OCI-LY7 (cell line): ENCODE data around the gene RAB26. TPM values are rescaled to one million over a fixed set of nuclear protein-coding genes. Genes with fewer than 3 reads are reported as not detected.
"Not testable (repeated sequence)": the region's sequence is repeated elsewhere in the genome, so short reads cannot be mapped to it uniquely, and the experiment has no call there.

Experiments used
- BruUV-seq: library from RNA; stranded (reverse); fragments of 400-500 nt; replicated peaks from 2 replicates; lab custom pipeline; 2021; lab: Mats Ljungman, UMichigan
- CTCF ChIA-PET: fragments of 300-600 bp; sonication (Branson Sonifier 250); formaldehyde crosslinking; loops from one replicate; lab custom pipeline; 2022; ENCODE audit warnings: antibody characterized with exemption; ENCODE audit not compliant: unreplicated experiment; lab: Charles Lee
- POLR2A ChIA-PET: fragments of 300-600 bp; sonication (Branson Sonifier 250); formaldehyde crosslinking; loops from one replicate; lab custom pipeline; 2022; ENCODE audit warnings: antibody characterized with exemption; lab: Charles Lee
- DNase-seq: peaks from one replicate; pipeline ENCODE4 v3.0.0-alpha.2; 2015; ENCODE audit warnings: low spot score
- H2AFZ ChIP-seq: fragments of 200-600 bp; sonication (generic), shearing (Covaris generic); 2 replicates; pipeline ENCODE4 v1.6.1; 2014; ENCODE audit warnings: mild to moderate bottlenecking, antibody characterized with exemption, low read length, moderate library complexity
- H3K27ac ChIP-seq: fragments of 200-600 bp; sonication (generic); 2 replicates; pipeline ENCODE4 v1.5.1; 2014; ENCODE audit warnings: mixed run types, low read depth, mild to moderate bottlenecking, moderate library complexity, low read length, inconsistent platforms; ENCODE audit not compliant: poor library complexity, severe bottlenecking
- H3K36me3 ChIP-seq: fragments of 200-600 bp; sonication (generic); 2 replicates; pipeline ENCODE4 v1.6.1; 2014; ENCODE audit warnings: mild to moderate bottlenecking, antibody characterized with exemption, low read length, moderate library complexity, mixed read lengths; ENCODE audit not compliant: insufficient read depth
- H3K4me1 ChIP-seq: fragments of 200-600 bp; sonication (generic); 2 replicates; pipeline ENCODE4 v1.5.1; 2014; ENCODE audit warnings: mild to moderate bottlenecking, low read length; ENCODE audit not compliant: insufficient read depth, poor library complexity, severe bottlenecking
- H3K4me2 ChIP-seq: fragments of 200-600 bp; sonication (generic); 2 replicates; pipeline ENCODE4 v1.6.1; 2014; ENCODE audit warnings: mild to moderate bottlenecking, low read length
- H3K4me3 ChIP-seq: fragments of 200-600 bp; sonication (generic); 2 replicates; pipeline ENCODE4 v1.5.1; 2014; ENCODE audit warnings: mild to moderate bottlenecking, low read depth, low read length; ENCODE audit not compliant: poor library complexity, severe bottlenecking
- H3K79me2 ChIP-seq: fragments of 200-600 bp; sonication (generic); 2 replicates; pipeline ENCODE4 v1.6.1; 2016; ENCODE audit warnings: low read depth, mild to moderate bottlenecking, low read length, moderate library complexity, mixed read lengths; ENCODE audit not compliant: insufficient read depth
- H3K9me2 ChIP-seq: fragments of 200-600 bp; sonication (generic); 2 replicates; pipeline ENCODE4 v1.6.1; 2016; ENCODE audit warnings: mild to moderate bottlenecking, low read length, mixed read lengths; ENCODE audit not compliant: insufficient read depth
- H3K9me3 ChIP-seq: fragments of 200-600 bp; sonication (generic); 2 replicates; pipeline ENCODE4 v1.6.1; 2014; ENCODE audit warnings: mild to moderate bottlenecking, mixed run types, low read length, mixed read lengths
- H4K20me1 ChIP-seq: fragments of 200-600 bp; sonication (generic); 2 replicates; pipeline ENCODE4 v1.6.1; 2014; ENCODE audit warnings: mild to moderate bottlenecking, antibody characterized with exemption, low read length, moderate library complexity, mixed read lengths; ENCODE audit not compliant: insufficient read depth
- intact Hi-C: fragments of 100-400 bp; cut with micrococcal nuclease; formaldehyde crosslinking; loops from one replicate; pipeline ENCODE4 v1.10.0; 2022; ENCODE audit not compliant: unreplicated experiment
- total RNA-seq, 2 experiments: library from RNA; depleted of rRNA in 1 of 2; stranded (reverse); fragments of >200 nt in 1 of 2; shearing (Covaris generic) in 1 of 2; gene quantifications; 2 replicates each; pipeline ENCODE4 v1.2.3, GENCODE V29; 2014 to 2022

Gene RAB26
- total RNA-seq, 2 experiments from 2014 or later = 5.0 to 9.5 TPM

DNA sequence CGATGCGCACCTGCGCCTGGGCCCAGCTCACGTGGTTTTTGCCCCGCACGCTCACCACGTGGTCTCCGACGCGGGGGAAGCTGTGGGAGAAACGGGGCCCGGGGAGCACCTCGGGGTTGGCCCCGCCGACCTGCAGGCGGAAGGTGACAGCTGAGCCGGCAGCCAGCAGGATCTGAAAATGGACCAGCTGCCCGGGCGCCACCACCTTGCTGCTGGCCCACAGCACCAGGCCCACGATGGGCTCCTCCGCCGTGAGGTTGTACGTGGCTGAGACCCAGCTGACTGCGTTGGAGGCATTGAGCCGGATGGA, 39.2 kb upstream of the RAB26 start:
- H3K4me3 ChIP-seq, H3K9me3 ChIP-seq, POLR2A ChIA-PET, H2AFZ ChIP-seq, DNase-seq, H4K20me1 ChIP-seq, H3K9me2 ChIP-seq, intact Hi-C loops, CTCF ChIA-PET, H3K79me2 ChIP-seq, H3K4me1 ChIP-seq, H3K4me2 ChIP-seq, H3K36me3 ChIP-seq, H3K27ac ChIP-seq, BruUV-seq: not testable (repeated sequence)

DNA sequence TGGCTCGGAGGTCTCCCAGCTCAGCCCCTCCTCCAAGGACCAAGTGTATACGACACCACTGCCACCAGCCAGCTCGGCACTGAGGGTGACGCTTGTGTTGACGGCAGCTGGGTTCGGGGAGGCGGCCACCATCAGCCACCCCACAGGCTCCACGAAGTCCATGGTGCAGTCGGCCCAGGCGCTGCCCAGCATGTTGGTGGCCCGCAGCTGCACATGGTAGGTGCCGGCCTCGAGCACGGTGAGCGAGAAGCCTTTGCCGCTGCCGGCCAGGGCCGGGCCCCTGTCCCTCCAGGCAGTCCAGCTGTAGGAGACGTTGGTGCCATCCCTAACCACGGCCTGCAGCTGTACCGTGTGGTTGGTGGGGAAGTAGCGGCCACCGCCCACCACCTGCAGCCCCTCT, 38.6 kb upstream of the RAB26 start:
- BruUV-seq = TSS peak; percentile 56
- H2AFZ ChIP-seq, POLR2A ChIA-PET, H3K4me3 ChIP-seq, H4K20me1 ChIP-seq, H3K4me1 ChIP-seq, CTCF ChIA-PET, DNase-seq, H3K79me2 ChIP-seq, H3K9me3 ChIP-seq, H3K27ac ChIP-seq, H3K36me3 ChIP-seq, intact Hi-C loops, H3K4me2 ChIP-seq, H3K9me2 ChIP-seq: not testable (repeated sequence)

DNA sequence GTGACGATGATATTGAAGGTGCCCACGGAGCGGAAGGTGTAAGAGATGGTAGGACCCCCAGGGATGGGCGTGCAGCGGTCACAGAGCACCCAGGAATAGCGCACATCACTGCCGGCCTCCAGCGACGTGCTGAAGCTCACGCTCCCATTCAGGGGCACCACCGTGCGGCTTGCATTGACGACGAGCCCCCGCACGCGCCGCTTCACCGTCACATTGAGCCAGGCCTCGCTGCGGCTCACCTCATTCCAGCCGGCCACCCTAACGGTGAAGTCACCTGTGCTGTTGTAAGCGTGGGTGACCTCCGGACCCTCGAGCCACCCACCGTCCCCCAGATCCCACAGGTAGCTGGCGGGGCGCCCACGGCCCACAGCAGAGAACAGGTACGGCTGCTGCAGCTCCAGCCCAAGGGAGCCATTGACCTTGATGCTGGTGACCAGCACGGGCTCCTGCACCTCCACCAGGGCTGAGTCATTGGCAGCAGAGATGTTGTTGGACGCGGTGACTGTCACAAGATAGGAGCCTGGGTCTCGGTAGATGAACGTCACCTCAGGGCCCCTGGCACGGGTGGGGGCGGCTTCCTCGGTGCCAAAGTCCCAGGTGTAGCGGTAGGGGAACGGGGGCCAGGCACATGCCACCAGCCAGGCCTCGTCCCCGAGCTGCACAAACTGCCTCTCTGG, 38.0 kb upstream of the RAB26 start:
- intact Hi-C loops, H2AFZ ChIP-seq, DNase-seq, POLR2A ChIA-PET, H3K9me2 ChIP-seq, H3K79me2 ChIP-seq, CTCF ChIA-PET, H3K4me2 ChIP-seq, H3K36me3 ChIP-seq, H4K20me1 ChIP-seq, H3K4me3 ChIP-seq, H3K4me1 ChIP-seq, BruUV-seq, H3K9me3 ChIP-seq, H3K27ac ChIP-seq: not testable (repeated sequence)

DNA sequence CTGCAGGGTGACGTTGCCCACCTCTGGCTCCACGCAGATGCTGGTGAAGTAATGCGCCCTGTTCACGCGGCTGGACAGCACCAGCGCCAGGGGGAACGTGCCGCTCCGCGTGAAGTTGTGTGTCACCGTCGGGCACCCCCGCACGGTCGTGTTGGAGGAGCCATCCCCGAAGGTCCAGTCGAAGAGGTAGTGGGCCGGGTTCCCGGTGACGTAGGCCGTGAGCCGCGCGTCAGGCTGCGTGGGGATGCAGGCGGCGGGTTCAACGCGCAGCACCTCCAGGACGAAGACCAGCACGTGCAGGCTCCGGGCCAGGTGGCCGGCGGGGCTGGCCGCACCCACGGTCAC, 37.4 kb upstream of the RAB26 start:
- H3K4me1 ChIP-seq, POLR2A ChIA-PET, CTCF ChIA-PET, H2AFZ ChIP-seq, H3K79me2 ChIP-seq, H3K27ac ChIP-seq, H3K4me2 ChIP-seq, H3K4me3 ChIP-seq, H3K9me2 ChIP-seq, H3K36me3 ChIP-seq, intact Hi-C loops, DNase-seq, H4K20me1 ChIP-seq, BruUV-seq, H3K9me3 ChIP-seq: not testable (repeated sequence)

DNA sequence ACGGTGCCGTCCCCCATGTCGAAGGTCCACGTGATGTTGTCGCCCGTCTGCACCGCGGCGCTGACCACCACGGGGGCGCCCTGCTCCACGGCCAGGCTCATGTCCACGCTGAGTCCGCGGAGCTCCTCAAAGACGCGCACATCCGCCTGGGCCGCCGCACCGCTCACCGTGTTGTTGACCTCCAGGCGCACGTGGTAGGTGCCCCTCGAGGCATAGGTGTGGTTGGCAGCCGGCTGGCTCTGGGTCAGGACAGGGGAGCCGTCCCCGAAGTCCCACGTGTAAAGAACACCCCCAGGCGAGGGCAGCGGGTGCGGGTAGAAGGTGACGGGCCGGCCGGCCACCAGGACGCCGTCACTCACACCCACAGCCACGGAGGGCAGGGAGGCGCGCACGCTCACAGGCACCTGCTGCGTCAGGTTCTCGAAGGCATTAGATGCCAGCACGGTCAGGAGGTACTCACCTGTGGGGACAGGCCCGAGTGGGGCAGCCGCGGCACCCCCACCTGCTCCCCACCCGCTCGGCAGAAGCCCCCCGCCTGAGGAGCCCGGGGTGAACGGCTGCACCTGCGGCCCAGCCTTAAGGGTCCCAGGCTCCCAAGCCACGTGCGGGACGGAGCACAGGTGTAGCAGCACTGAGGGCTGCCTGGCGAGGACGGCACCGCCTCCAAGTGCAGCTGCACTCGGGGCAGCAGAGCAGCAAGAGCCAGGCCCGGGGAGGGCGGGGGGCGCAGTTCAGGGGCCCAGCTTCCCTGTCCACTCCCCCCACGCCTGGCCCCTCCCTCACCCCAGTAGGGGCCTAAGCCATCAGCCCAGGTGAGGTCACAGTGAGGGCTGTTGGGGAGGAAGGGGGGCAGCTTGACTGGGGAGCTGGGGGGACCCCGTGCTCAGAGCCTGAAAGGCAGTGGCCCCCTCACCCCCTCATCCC, 36.8 kb upstream of the RAB26 start:
- CTCF ChIA-PET, H3K36me3 ChIP-seq, H3K79me2 ChIP-seq, H3K27ac ChIP-seq, DNase-seq, H3K9me3 ChIP-seq, H3K4me3 ChIP-seq, H2AFZ ChIP-seq, H3K9me2 ChIP-seq, H3K4me2 ChIP-seq, BruUV-seq, H3K4me1 ChIP-seq, intact Hi-C loops, POLR2A ChIA-PET, H4K20me1 ChIP-seq: not testable (repeated sequence)

DNA sequence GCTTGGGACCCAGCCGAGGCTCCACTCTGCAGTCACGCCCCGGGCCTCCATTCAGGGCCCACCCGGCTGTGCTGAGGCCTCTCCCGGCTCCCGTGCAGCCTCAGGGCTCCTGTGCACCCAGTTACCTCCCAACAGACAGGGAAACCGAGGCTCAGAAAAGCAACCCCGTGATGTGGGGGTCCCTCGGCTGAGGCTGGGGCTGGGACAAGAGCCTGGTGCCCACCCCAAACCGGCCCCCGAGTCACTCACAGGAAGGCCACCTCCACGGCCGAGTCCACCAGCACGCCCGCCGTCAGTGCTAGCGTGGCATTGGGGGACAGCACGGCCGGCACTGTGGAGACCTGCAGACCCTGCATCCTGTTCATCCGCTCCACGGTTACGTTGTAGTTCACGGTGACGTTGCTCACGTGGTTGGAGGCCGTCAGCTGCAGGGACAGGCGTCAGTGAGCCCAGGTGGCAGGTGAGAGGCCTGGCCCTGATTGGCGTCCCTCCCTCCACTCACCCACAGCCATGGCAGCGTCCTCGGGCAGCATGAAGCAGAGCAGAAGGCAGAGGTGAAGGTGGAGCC, 35.8 kb upstream of the RAB26 start:
- CTCF ChIA-PET = not testable (repeated sequence)

More for the DNA sequence above, 35.8 kb upstream of the RAB26 start:
- H3K4me2 ChIP-seq, POLR2A ChIA-PET, intact Hi-C loops, BruUV-seq, H3K9me3 ChIP-seq, H3K9me2 ChIP-seq, H4K20me1 ChIP-seq, H3K4me3 ChIP-seq, H3K4me1 ChIP-seq, H3K36me3 ChIP-seq, H3K79me2 ChIP-seq, H2AFZ ChIP-seq, DNase-seq, H3K27ac ChIP-seq: not testable (repeated sequence)
